HepG2 (cell line): Measurements from ENCODE around the gene RBP2. TPM values are rescaled to one million over a fixed set of nuclear protein-coding genes. Genes with fewer than 3 reads are reported as not detected.

Experiments used
- ATAC-seq: fragments of 200-7000 bp; cut with Tn5 transposase; 3 replicates; pipeline ENCODE4 v1.9.1; 2020; ENCODE audit warnings: mild to moderate bottlenecking, moderate library complexity
- BruUV-seq: library from RNA; stranded (reverse); fragments of 400-500 nt; replicated peaks from 2 replicates; lab custom pipeline; 2021; lab: Mats Ljungman, UMichigan
- CTCF ChIA-PET: fragments of 300-600 bp; formaldehyde crosslinking; extraction: SDS; loops from one replicate; lab custom pipeline; 2021; ENCODE audit warnings: low total read pairs, inconsistent platforms, low intra/inter-chr PET ratio; lab: Yijun Ruan, JAX
- POLR2A ChIA-PET: fragments of 350-600 bp; sonication (Branson Sonifier 250); formaldehyde crosslinking; loops from one replicate; lab custom pipeline; 2020; ENCODE audit warnings: antibody characterized with exemption, inconsistent platforms; lab: Yijun Ruan, JAX
- DNase-seq: peaks from one replicate; pipeline ENCODE4 v3.0.0-alpha.2; 2015; ENCODE audit warnings: low spot score
- FAIRE-seq: peaks from 3 replicates; lab custom pipeline; 2011; peaks lifted over from hg19 to GRCh38; lab: Jason Lieb, UNC
- H2AFZ ChIP-seq: one replicate; pipeline ENCODE4 v1.6.1; 2011; ENCODE audit warnings: low read length, inconsistent platforms
- H3K27ac ChIP-seq: fragments of 300-600 bp; 3 replicates; pipeline ENCODE4 v1.8.0; 2011; ENCODE audit warnings: mixed run types, mild to moderate bottlenecking, mixed read lengths, low read length, inconsistent platforms; ENCODE audit not compliant: insufficient read depth; ENCODE audit errors: extremely low read length
- H3K27me3 ChIP-seq, 2 experiments: fragments of 200-600 bp in 1 of 2; 2 replicates in 1 of 2; 3 replicates in 1 of 2; pipeline versions ENCODE4 v1.6.0 to v1.8.0; 2011; ENCODE audit warnings: low read length in 2 of 2, mild to moderate bottlenecking in 2 of 2, moderate library complexity in 2 of 2, inconsistent platforms in 1 of 2; ENCODE audit not compliant: insufficient read depth in 2 of 2, control insufficient read depth in 1 of 2
- H3K36me3 ChIP-seq, 2 experiments: fragments of 200-600 bp in 1 of 2; replicated peaks in 1 of 2; 2 replicates in 1 of 2; 3 replicates in 1 of 2; pipeline versions ENCODE4 v1.5.1 to v1.8.0; 2011; ENCODE audit warnings: low read length in 2 of 2, inconsistent platforms in 1 of 2; ENCODE audit not compliant: insufficient read depth in 2 of 2, control insufficient read depth in 1 of 2
- H3K4me1 ChIP-seq: 2 replicates; pipeline ENCODE4 v1.5.1; 2012; ENCODE audit warnings: low read length, inconsistent platforms; ENCODE audit not compliant: insufficient read depth
- H3K4me2 ChIP-seq: 2 replicates; pipeline ENCODE4 v1.6.0; 2011; ENCODE audit warnings: low read depth, low read length, inconsistent platforms
- H3K4me3 ChIP-seq, 3 experiments: fragments of 200-600 bp in 1 of 3; sonication (generic), shearing (Covaris generic) in 1 of 3; replicated peaks in 1 of 3; 2 replicates each; pipeline ENCODE4 v1.5.1; 2011 to 2016; ENCODE audit warnings: low read length in 3 of 3, inconsistent platforms in 2 of 3, low read depth in 2 of 3, mild to moderate bottlenecking in 2 of 3, control low read depth in 1 of 3, mixed read lengths in 1 of 3; ENCODE audit not compliant: insufficient read depth in 1 of 3
- H3K79me2 ChIP-seq: one replicate; pipeline ENCODE4 v1.6.1; 2011; ENCODE audit warnings: low read length, inconsistent platforms; ENCODE audit not compliant: insufficient read depth
- H3K9ac ChIP-seq: 2 replicates; pipeline ENCODE4 v1.6.0; 2011; ENCODE audit warnings: mild to moderate bottlenecking, low read depth, low read length, inconsistent platforms; ENCODE audit not compliant: insufficient read depth
- H3K9me3 ChIP-seq: 2 replicates; pipeline ENCODE4 v1.5.1; 2012; ENCODE audit warnings: mild to moderate bottlenecking, low read length
- H4K20me1 ChIP-seq: 2 replicates; pipeline ENCODE4 v1.6.0; 2011; ENCODE audit warnings: inconsistent platforms, mild to moderate bottlenecking, low read length, moderate library complexity; ENCODE audit not compliant: insufficient read depth
- CSRNP2 ChIP-seq: sonication (generic); formaldehyde crosslinking; conservative IDR thresholded peaks from 2 replicates; pipeline ENCODE4 v1.8.0; 2022; ENCODE audit warnings: low read depth, missing genetic modification reagents
- ELF4 ChIP-seq: sonication (generic); formaldehyde crosslinking; IDR thresholded peaks from 2 replicates; pipeline ENCODE4 v1.5.0; 2020; ENCODE audit warnings: missing genetic modification reagents, mild to moderate bottlenecking, moderate library complexity, borderline replicate concordance
- HOXA3 ChIP-seq: sonication (generic); formaldehyde crosslinking; IDR thresholded peaks from 2 replicates; pipeline ENCODE4 v1.5.0; 2020; ENCODE audit warnings: missing genetic modification reagents
- KAT7 ChIP-seq: IDR thresholded peaks from 2 replicates; pipeline ENCODE4 v1.6.1; 2018; ENCODE audit warnings: borderline replicate concordance, missing compliant biosample characterization
- NR3C1 ChIP-seq: sonication (generic); formaldehyde crosslinking; IDR thresholded peaks from 2 replicates; pipeline ENCODE4 v1.4.0; 2020; ENCODE audit warnings: missing genetic modification reagents
- PRDM15 ChIP-seq: sonication (generic); formaldehyde crosslinking; IDR thresholded peaks from 2 replicates; pipeline ENCODE4 v1.4.0; 2020; ENCODE audit warnings: missing genetic modification reagents
- SAP130 ChIP-seq: IDR thresholded peaks from 2 replicates; pipeline ENCODE4 v1.6.1; 2016; ENCODE audit warnings: low read depth
- ZNF18 ChIP-seq: sonication (generic); formaldehyde crosslinking; IDR thresholded peaks from 2 replicates; pipeline ENCODE4 v1.8.0; 2022; ENCODE audit warnings: mild to moderate bottlenecking, missing genetic modification reagents; ENCODE audit not compliant: insufficient replicate concordance
- ZNF234 ChIP-seq: sonication (generic); formaldehyde crosslinking; conservative IDR thresholded peaks from 2 replicates; pipeline ENCODE4 v1.5.1; 2020; ENCODE audit warnings: mild to moderate bottlenecking, missing genetic modification reagents
- ZNF567 ChIP-seq: sonication (generic); formaldehyde crosslinking; IDR thresholded peaks from 2 replicates; pipeline ENCODE4 v1.8.1; 2023; ENCODE audit warnings: mild to moderate bottlenecking, missing genetic modification reagents, borderline replicate concordance
- ZNF782 ChIP-seq: sonication (generic); formaldehyde crosslinking; IDR thresholded peaks from 2 replicates; pipeline ENCODE4 v1.4.0; 2020; ENCODE audit warnings: missing genetic modification reagents, mild to moderate bottlenecking, borderline replicate concordance
- WGBS: methylation state at CpG from one replicate; pipeline ENCODE4 v1.1.6; 2017; ENCODE audit warnings: low lambda C conversion rate; 5-methylcytosine and 5-hydroxymethylcytosine counted together
- in situ Hi-C: cut with HindIII; loops from 2 replicates; pipeline ENCODE4 v1.10.0; 2017; ENCODE audit warnings: low pct_unique_long_range_greater_than_20kb; ENCODE audit not compliant: extremely low pct_ligation_motif_present
- intact Hi-C: fragments of 100-400 bp; cut with micrococcal nuclease; formaldehyde crosslinking; loops from one replicate; pipeline ENCODE4 v1.10.0; 2022; ENCODE audit not compliant: unreplicated experiment
- polyA plus RNA-seq, 8 experiments: library from polyadenylated mRNA; depleted of rRNA in 3 of 8; stranded (reverse) in 7 of 8; unstranded in 1 of 8; fragments of >200 nt; fragmentation: Illumina TruSeq in 4 of 8; extraction: Trizol in 4 of 8; gene quantifications; 2 replicates each; pipeline versions ENCODE4 v1.2.1 to v1.2.3, GENCODE V29; 2011 to 2016; ENCODE audit warnings: low read depth in 4 of 8, missing spikeins in 1 of 8, mixed read lengths in 1 of 8; ENCODE audit not compliant: insufficient read depth in 1 of 8
- total RNA-seq, 5 experiments: library from RNA; depleted of rRNA; stranded (reverse); fragments of >200 nt; fragmentation: Illumina TruSeq; extraction: Trizol; gene quantifications; 2 replicates each; pipeline ENCODE4 v1.2.3, GENCODE V29; 2016; ENCODE audit warnings: low read depth in 1 of 5
- TF ChIP-seq, protein P1 (sequence below): sonication (generic); formaldehyde crosslinking; IDR thresholded peaks from 2 replicates; pipeline ENCODE4 v1.5.1; 2020; ENCODE audit warnings: mild to moderate bottlenecking, missing genetic modification reagents, moderate library complexity

RBP2 gene
- total and polyA plus RNA-seq, 2 of the 13 experiments (the other 11 are each of a cell fraction or from before 2014, with no cell fraction given) = 0.17 to 2.5 TPM

GRCh38 chr3:139439278-139439677, 37.0 kb downstream of the RBP2 start (continued):
- TF ChIP-seq, protein P1, sequence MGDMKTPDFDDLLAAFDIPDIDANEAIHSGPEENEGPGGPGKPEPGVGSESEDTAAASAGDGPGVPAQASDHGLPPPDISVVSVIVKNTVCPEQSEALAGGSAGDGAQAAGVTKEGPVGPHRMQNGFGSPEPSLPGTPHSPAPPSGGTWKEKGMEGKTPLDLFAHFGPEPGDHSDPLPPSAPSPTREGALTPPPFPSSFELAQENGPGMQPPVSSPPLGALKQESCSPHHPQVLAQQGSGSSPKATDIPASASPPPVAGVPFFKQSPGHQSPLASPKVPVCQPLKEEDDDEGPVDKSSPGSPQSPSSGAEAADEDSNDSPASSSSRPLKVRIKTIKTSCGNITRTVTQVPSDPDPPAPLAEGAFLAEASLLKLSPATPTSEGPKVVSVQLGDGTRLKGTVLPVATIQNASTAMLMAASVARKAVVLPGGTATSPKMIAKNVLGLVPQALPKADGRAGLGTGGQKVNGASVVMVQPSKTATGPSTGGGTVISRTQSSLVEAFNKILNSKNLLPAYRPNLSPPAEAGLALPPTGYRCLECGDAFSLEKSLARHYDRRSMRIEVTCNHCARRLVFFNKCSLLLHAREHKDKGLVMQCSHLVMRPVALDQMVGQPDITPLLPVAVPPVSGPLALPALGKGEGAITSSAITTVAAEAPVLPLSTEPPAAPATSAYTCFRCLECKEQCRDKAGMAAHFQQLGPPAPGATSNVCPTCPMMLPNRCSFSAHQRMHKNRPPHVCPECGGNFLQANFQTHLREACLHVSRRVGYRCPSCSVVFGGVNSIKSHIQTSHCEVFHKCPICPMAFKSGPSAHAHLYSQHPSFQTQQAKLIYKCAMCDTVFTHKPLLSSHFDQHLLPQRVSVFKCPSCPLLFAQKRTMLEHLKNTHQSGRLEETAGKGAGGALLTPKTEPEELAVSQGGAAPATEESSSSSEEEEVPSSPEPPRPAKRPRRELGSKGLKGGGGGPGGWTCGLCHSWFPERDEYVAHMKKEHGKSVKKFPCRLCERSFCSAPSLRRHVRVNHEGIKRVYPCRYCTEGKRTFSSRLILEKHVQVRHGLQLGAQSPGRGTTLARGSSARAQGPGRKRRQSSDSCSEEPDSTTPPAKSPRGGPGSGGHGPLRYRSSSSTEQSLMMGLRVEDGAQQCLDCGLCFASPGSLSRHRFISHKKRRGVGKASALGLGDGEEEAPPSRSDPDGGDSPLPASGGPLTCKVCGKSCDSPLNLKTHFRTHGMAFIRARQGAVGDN (CRISPR knock-in tag) = no peak
- TF ChIP-seq ZNF234 = no peak

DNA sequence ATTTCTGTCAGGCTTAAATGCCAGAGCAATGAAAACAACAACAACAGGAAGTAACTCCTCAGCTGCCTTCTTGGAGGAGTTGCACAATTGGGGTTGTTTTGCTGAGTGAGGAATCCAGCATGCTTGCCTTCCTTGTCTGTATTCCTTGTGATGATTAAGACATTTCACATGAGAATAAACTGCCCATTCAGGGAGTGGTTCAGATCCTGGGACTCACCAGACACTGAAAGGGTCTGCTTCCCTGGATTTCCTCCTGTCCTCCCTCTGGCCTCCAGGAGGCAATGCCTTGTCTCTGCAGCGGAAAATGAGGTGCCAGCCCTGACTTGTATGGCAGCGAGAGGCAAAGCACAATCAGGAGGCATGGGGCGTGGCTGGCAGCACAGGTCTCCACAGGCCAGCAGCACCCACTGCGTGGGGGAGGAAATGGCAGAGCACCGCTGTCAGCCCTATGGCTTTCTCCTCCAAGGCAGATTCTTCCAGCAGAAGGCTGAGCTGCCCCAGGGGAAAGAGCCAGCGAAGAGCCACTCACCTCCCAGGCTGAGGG, 41.5 kb downstream of the RBP2 start:
- ATAC-seq (no peak), FAIRE-seq (no peak)
- H3K4me2 ChIP-seq = no peak overlapping the region
- BruUV-seq = no TSS peak
- intact Hi-C loops = no loop called here
- H2AFZ ChIP-seq = no peak overlapping the region
- H3K9ac ChIP-seq = no peak overlapping the region
- H3K9me3 ChIP-seq = no peaks in the 10 kb centered on the region
- no peaks in the 10 kb centered on the region for H3K4me1 ChIP-seq
- no peaks in the 10 kb centered on the region for H3K79me2 ChIP-seq
- TF ChIP-seq SAP130 (CRISPR knock-in tag) (no peak), KAT7 (CRISPR knock-in tag) (no peak), ELF4 (CRISPR knock-in tag) (no peak), ZNF18 (no peak), NR3C1 (CRISPR knock-in tag) (no peak), HOXA3 (CRISPR knock-in tag) (no peak), CSRNP2 (CRISPR knock-in tag) (no peak), ZNF782 (CRISPR knock-in tag) (no peak), ZNF567 (CRISPR knock-in tag) (no peak), PRDM15 (CRISPR knock-in tag) (no peak)
- TF ChIP-seq, all 625 proteins: peak for 0
- no peak overlapping the region for H3K27ac ChIP-seq
- ChIA-PET CTCF (no interaction called here), POLR2A (no interaction called here)
- no peak overlapping the region for H3K4me3 ChIP-seq
- DNase-seq = no peak
- WGBS = no CpG with 5 or more reads among the region's 6 CpGs
- in situ Hi-C loops = no loop called here
- H3K36me3 ChIP-seq = no peaks in the 10 kb centered on the region
- no peaks in the 10 kb centered on the region for H4K20me1 ChIP-seq
- H3K27me3 ChIP-seq = no peaks in the 10 kb centered on the region
